GM06990 (cell line): ENCODE results near the gene ANOS1.

Source experiments
- DNase-seq: peaks from one replicate; pipeline ENCODE4 v3.0.0-alpha.2; 2011; ENCODE audit not compliant: insufficient read length; ENCODE audit errors: extremely low read depth
- H3K27me3 ChIP-seq: replicated peaks from 2 replicates; pipeline ENCODE4 v1.6.0; 2011; ENCODE audit warnings: low read length; ENCODE audit not compliant: control insufficient read depth, insufficient read depth
- H3K36me3 ChIP-seq: 2 replicates; pipeline ENCODE4 v1.5.1; 2011; ENCODE audit warnings: low read length; ENCODE audit not compliant: control insufficient read depth, insufficient read depth
- H3K4me3 ChIP-seq: replicated peaks from 2 replicates; pipeline ENCODE4 v1.5.1; 2011; ENCODE audit warnings: low read depth, mild to moderate bottlenecking, control low read depth, low read length
- CTCF ChIP-seq: IDR thresholded peaks from 2 replicates; pipeline ENCODE4 v1.5.1; 2011; ENCODE audit warnings: low read length, control low read depth, mild to moderate bottlenecking, inconsistent platforms; ENCODE audit not compliant: insufficient read depth, poor library complexity, severe bottlenecking

Gene ANOS1

GRCh38 chrX:8679550-8679949 lies 52.4 kb downstream of the ANOS1 start:
- TF ChIP-seq CTCF = no peak
- H3K4me3 ChIP-seq = no peak overlapping the region
- no peaks in the 10 kb centered on the region for H3K27me3 ChIP-seq
- no peaks in the 10 kb centered on the region for H3K36me3 ChIP-seq
- no peak for DNase-seq

- no peaks in the 10 kb centered on the region for H3K27me3 ChIP-seq
- no peaks in the 10 kb centered on the region for H3K36me3 ChIP-seq
- no peak for TF ChIP-seq CTCF
- no peak overlapping the region for H3K4me3 ChIP-seq
- no peak for DNase-seq
These were observed 56.8 kb downstream of the ANOS1 start for GRCh38 chrX:8675006-8675630.

GRCh38 chrX:8673201-8673600 lies 58.7 kb downstream of the ANOS1 start:
- Histone ChIP-seq H3K36me3 (no peaks in the 10 kb centered on the region), H3K4me3 (no peak overlapping the region), H3K27me3 (no peaks in the 10 kb centered on the region)
- DNase-seq = no peak
- TF ChIP-seq CTCF = no peak

GRCh38 chrX:8672176-8672575 lies 59.8 kb downstream of the ANOS1 start:
- Histone ChIP-seq H3K4me3 (no peak overlapping the region), H3K36me3 (no peaks in the 10 kb centered on the region), H3K27me3 (no peaks in the 10 kb centered on the region)
- TF ChIP-seq CTCF = no peak
- DNase-seq = no peak

GRCh38 chrX:8668813-8669212 lies 63.1 kb downstream of the ANOS1 start:
- TF ChIP-seq CTCF = no peak
- Histone ChIP-seq H3K36me3 (no peaks in the 10 kb centered on the region), H3K4me3 (no peak overlapping the region), H3K27me3 (no peaks in the 10 kb centered on the region)
- DNase-seq = no peak

- Histone ChIP-seq H3K27me3 (no peaks in the 10 kb centered on the region), H3K4me3 (no peak overlapping the region), H3K36me3 (no peaks in the 10 kb centered on the region)
- DNase-seq = no peak
- TF ChIP-seq CTCF = no peak
These were observed 68.6 kb downstream of the ANOS1 start for GRCh38 chrX:8663325-8663724.
